OCI-LY7 (cell line): ENCODE data around the gene ATP6V0E2.

Source experiments
- CTCF ChIP-seq: fragments of 200-600 bp; sonication (generic); conservative IDR thresholded peaks from 2 replicates; pipeline ENCODE4 v1.5.1; 2014; ENCODE audit warnings: mild to moderate bottlenecking, antibody characterized with exemption, low read length, moderate library complexity, mixed read lengths
- EZH2phosphoT487 ChIP-seq: fragments of 200-600 bp; sonication (generic); IDR thresholded peaks from 2 replicates; pipeline ENCODE4 v1.6.1; 2018; ENCODE audit warnings: low read depth, borderline replicate concordance, mild to moderate bottlenecking, mixed run types, antibody characterized with exemption, low read length, moderate library complexity, mixed read lengths

- TF ChIP-seq EZH2phosphoT487, result no peak
- TF ChIP-seq CTCF, result no peak
Measured at GRCh38 chr7:149836434-149836833, 37.3 kb upstream of the ATP6V0E2 start.
